WERI-Rb-1 (cell line): ENCODE measurements around the gene SLC17A9.

Experiments
- DNase-seq: peaks from one replicate; pipeline ENCODE4 v3.0.0-alpha.2; 2020
- H3K27ac ChIP-seq: fragments of 250-450 bp; sonication (Bioruptor Pico); 2 replicates; pipeline ENCODE4 v1.5.1; 2020; ENCODE audit warnings: mild to moderate bottlenecking, moderate library complexity
- H3K27me3 ChIP-seq: fragments of 250-450 bp; sonication (Bioruptor Pico); 2 replicates; pipeline ENCODE4 v1.5.1; 2021; ENCODE audit warnings: mild to moderate bottlenecking, low read depth, moderate library complexity; ENCODE audit not compliant: insufficient read depth, severe bottlenecking
- H3K36me3 ChIP-seq: fragments of 250-450 bp; sonication (Bioruptor Pico); 2 replicates; pipeline ENCODE4 v1.5.1; 2020; ENCODE audit warnings: mild to moderate bottlenecking, moderate library complexity
- H3K4me3 ChIP-seq: 2 replicates; pipeline ENCODE4 v1.5.1; 2011; ENCODE audit warnings: low read depth, mild to moderate bottlenecking, control low read depth, low read length
- H3K9me3 ChIP-seq: fragments of 250-450 bp; sonication (Bioruptor Pico); 2 replicates; pipeline ENCODE4 v1.5.1; 2021; ENCODE audit warnings: mild to moderate bottlenecking, moderate library complexity; ENCODE audit not compliant: severe bottlenecking
- CTCF ChIP-seq: IDR thresholded peaks from 2 replicates; pipeline ENCODE4 v1.5.1; 2011; ENCODE audit warnings: low read depth, mild to moderate bottlenecking, control low read depth, inconsistent platforms, low read length

The SLC17A9 gene

GRCh38 chr20:62923669-62924441, 28.7 kb upstream of the SLC17A9 start:
- H3K4me3 ChIP-seq: no peak overlapping the region
- H3K27ac ChIP-seq: no peak overlapping the region
- no peaks in the 10 kb centered on the region for H3K9me3 ChIP-seq
- H3K27me3 ChIP-seq: no peaks in the 10 kb centered on the region
- DNase-seq: no peak
- no peak for TF ChIP-seq CTCF
- H3K36me3 ChIP-seq: peaks cover 30% of the 10 kb centered on the region

DNA sequence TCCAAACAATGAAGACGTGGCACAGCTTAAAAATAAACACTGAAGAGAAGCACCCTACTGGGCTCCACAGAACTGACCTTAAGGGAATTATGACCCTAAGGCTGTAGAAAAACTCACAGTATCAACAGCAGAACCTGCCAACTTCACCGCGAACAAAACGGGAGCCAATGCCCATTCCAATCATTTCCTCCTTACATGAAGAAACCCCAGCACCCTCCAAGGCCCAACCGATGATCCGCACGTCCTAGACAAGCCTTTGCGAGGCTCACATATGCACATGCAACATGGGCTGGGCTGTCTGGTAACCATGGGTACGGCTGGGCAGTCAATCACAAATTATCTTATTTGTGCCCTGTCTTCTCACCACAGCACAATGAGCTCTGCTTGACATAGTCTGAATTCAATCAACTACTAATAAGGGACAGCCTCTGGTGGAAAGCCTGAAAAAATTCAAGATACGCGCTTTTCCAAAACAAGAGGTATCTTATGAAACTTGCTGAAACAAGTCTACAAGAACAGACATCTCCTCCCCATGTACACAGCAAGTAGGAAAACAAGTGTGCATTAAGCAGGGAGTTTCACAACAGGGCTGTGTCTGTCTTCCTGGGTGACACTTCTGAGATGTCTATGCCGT, 27.9 kb upstream of the SLC17A9 start:
- Histone ChIP-seq H3K27me3 (no peaks in the 10 kb centered on the region), H3K36me3 (peaks cover 30% of the 10 kb centered on the region), H3K4me3 (peak overlapping the region; percentile 65; the same call in 1 of the 2 replicates), H3K9me3 (no peaks in the 10 kb centered on the region), H3K27ac (peak overlapping the region; percentile 97)
- no peak for TF ChIP-seq CTCF
- DNase-seq: no peak

- H3K27ac ChIP-seq: peak overlapping the region; percentile 97
- H3K9me3 ChIP-seq: no peaks in the 10 kb centered on the region
Measured at GRCh38 chr20:62925076-62925419, 27.5 kb upstream of the SLC17A9 start.

GRCh38 chr20:62925420-62926228, 26.9 kb upstream of the SLC17A9 start:
- H3K4me3 ChIP-seq: peak overlapping the region; percentile 65
- H3K27ac ChIP-seq: peak overlapping the region; percentile 97
- TF ChIP-seq CTCF: no peak
- H3K27me3 ChIP-seq: no peaks in the 10 kb centered on the region
- peaks cover 23% of the 10 kb centered on the region for H3K36me3 ChIP-seq
- peak; percentile 35 for DNase-seq
- H3K9me3 ChIP-seq: no peaks in the 10 kb centered on the region

More at GRCh38 chr20:62925076-62925419, 27.5 kb upstream of the SLC17A9 start:
- Histone ChIP-seq H3K27me3 (no peaks in the 10 kb centered on the region), H3K4me3 (peak overlapping the region; percentile 65), H3K36me3 (peaks cover 26% of the 10 kb centered on the region)
- TF ChIP-seq CTCF: no peak
- no peak for DNase-seq

- Histone ChIP-seq H3K9me3 (no peaks in the 10 kb centered on the region), H3K36me3 (peaks cover 23% of the 10 kb centered on the region), H3K4me3 (peak within 1 kb of the TSS; percentile 65), H3K27me3 (no peaks in the 10 kb centered on the region), H3K27ac (peak within 1 kb of the TSS; percentile 97)
- TF ChIP-seq CTCF: peak; percentile 77
- peak; percentile 90 for DNase-seq
Measured at GRCh38 chr20:62926229-62927127, 26.0 kb upstream of the SLC17A9 start, which contains the start of gene DIDO1. Gene DIDO1 (minus strand): TSS chr20:62926505.
